Endothelial cell of coronary artery (primary cell): ENCODE measurements around the gene MYL6. TPM values are rescaled to one million over a fixed set of nuclear protein-coding genes. Genes with fewer than 3 reads are reported as not detected.

ENCODE experiments used
- total RNA-seq: library from RNA; depleted of rRNA; stranded (reverse); fragments of >200 nt; gene quantifications from 2 replicates; pipeline ENCODE4 v1.2.3, GENCODE V29; 2014

Gene MYL6
- 4,931 and 5,496 TPM in 2 replicates for total RNA-seq

DNA sequence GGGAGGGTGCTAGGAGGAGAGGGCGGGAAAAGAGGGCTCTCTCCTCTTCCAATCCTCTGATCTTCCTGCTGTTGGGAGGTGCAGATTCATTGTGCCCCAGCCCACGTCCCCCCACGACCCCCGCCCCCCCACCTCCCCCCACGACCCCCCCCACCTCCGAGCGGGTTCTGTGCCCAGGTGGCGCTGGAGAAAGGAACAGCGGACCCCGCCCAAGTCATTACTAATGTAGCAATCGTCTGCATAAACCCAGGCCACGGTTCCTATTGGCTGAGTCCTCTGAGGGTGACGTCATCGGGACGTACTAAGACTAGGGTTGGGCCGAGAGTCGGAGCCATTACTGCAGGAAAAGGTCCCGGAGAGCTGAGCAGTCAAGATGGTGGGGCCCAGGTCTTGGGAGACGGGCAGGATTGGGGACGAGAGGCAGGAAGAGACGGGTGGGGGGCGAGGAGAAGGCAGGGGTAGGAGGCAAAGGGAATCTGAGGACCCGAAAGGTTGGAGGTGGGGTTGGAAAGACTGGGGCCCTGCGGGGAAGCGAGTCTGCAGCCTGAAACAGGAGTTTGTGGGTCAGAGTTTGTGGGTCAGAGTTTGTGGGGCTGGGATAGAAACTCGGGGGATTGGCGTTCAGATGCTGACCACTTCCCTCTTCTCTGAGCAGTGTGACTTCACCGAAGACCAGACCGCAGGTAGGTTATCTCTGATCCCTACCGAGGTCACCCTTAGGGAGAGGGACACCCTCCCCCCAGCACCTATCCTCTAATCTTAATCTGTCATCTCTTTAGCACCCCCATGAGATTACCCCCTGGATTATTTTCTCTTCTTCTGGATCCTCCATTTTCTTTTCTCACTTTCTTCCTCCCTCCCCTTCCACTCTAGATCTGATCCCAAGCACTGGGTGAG, at the start of gene MYL6:
Gene MYL6 (plus strand): TSS at position 331 of the 897 bp plus-strand sequence. CDS start 43 bp downstream, at position 374.

GRCh38 chr12:56116267-56117081, 41.7 kb upstream of the MYL6 start, which contains the start of gene RPL41:
TSS of gene RPL41 (plus strand) at chr12:56116633.

GRCh38 chr12:56117778-56118687, 40.1 kb upstream of the MYL6 start, which contains the start of gene ZC3H10:
TSS of gene ZC3H10 (plus strand) at chr12:56118266. CDS start at chr12:56120563, 2,297 bp downstream.

DNA sequence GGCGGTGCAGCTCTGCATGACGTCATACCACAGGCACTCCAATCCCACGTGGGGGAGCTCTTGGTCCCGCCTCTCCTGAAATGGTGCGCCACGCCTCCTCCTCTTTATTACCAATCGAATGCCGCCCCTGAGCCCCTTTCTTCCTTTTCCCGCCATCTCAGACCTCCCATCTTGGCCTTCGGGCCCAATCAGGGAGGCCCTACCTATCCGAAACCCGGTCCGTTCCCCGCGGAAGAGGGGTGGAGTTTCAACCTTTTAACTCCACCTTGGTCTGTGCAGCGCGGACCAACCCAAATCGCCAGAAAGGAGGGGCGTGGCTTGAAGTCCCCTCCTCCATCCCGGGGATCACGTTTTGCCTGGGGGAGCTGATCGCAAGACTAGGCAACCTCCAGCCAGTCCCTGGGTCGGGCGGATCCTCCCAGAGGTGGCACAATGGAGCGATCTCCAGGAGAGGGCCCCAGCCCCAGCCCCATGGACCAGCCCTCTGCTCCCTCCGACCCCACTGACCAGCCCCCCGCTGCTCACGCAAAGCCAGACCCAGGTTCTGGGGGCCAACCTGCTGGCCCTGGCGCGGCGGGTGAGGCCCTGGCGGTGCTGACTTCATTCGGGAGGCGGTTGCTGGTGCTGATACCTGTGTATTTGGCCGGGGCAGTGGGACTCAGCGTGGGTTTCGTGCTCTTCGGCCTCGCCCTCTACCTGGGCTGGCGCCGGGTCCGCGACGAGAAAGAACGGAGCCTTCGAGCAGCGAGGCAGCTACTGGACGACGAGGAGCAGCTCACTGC, 30.1 kb upstream of the MYL6 start, which contains the start of gene ESYT1:
Gene ESYT1 (plus strand): TSS at position 380 of the 782 bp plus-strand sequence. CDS start 53 bp downstream, at position 433.

GRCh38 chr12:56152132-56152755, 5.9 kb upstream of the MYL6 start, which contains the start of gene MYL6B:
TSS of gene MYL6B (plus strand) at chr12:56152587. CDS start at chr12:56153919, 1,332 bp downstream.

GRCh38 chr12:56189099-56189917, 31.1 kb downstream of the MYL6 start, which contains the start of gene SMARCC2:
TSS of gene SMARCC2 (minus strand) at chr12:56189483. CDS start at chr12:56189461, 22 bp downstream.

Other genes starting within 250 kb of the MYL6 start
- gene PYM1, start 230.5 kb upstream of the MYL6 start, total RNA-seq, result 28.1 and 31.4 TPM in 2 replicates
- gene DGKA, start 227.2 kb upstream of the MYL6 start, total RNA-seq, result 29.1 and 42.0 TPM in 2 replicates
- gene PMEL, start 192.3 kb upstream of the MYL6 start, total RNA-seq, result 0.19 and 0.27 TPM in 2 replicates
- 16.0 and 22.1 TPM in 2 replicates for gene CDK2, start 191.5 kb upstream of the MYL6 start, total RNA-seq
- 28.2 and 39.9 TPM in 2 replicates for gene RAB5B, start 184.3 kb upstream of the MYL6 start, total RNA-seq
- gene SUOX, start 161.1 kb upstream of the MYL6 start, total RNA-seq, result 10.0 and 13.5 TPM in 2 replicates
- gene IKZF4, start 137.3 kb upstream of the MYL6 start, total RNA-seq, result 0.38 and 0.45 TPM in 2 replicates
- 95.3 and 130 TPM in 2 replicates for gene RPS26, start 116.4 kb upstream of the MYL6 start, total RNA-seq
- gene ERBB3, start 78.2 kb upstream of the MYL6 start, total RNA-seq, result 0.18 TPM in 1 of 2 replicates, not detected in the other
- gene PA2G4, start 53.8 kb upstream of the MYL6 start, total RNA-seq, result 192 and 236 TPM in 2 replicates
- gene RPL41, start 41.7 kb upstream of the MYL6 start, total RNA-seq, result 3,974 and 4,205 TPM in 2 replicates
- 5.1 and 6.2 TPM in 2 replicates for gene ZC3H10, start 40.1 kb upstream of the MYL6 start, total RNA-seq
- 227 and 255 TPM in 2 replicates for gene ESYT1, start 30.1 kb upstream of the MYL6 start, total RNA-seq
- 83.9 and 94.6 TPM in 2 replicates for gene MYL6B, start 5.8 kb upstream of the MYL6 start, total RNA-seq
- 42.2 and 53.4 TPM in 2 replicates for gene SMARCC2, start 31.1 kb downstream of the MYL6 start, total RNA-seq
- 103 and 144 TPM in 2 replicates for gene RNF41, start 63.6 kb downstream of the MYL6 start, total RNA-seq
- 22.6 and 29.8 TPM in 2 replicates for gene NABP2, start 66.0 kb downstream of the MYL6 start, total RNA-seq
- gene SLC39A5, start 71.7 kb downstream of the MYL6 start, total RNA-seq, result not detected in 2 replicates
- gene ANKRD52, start 100.0 kb downstream of the MYL6 start, total RNA-seq, result 16.0 and 22.5 TPM in 2 replicates
- gene COQ10A, start 108.6 kb downstream of the MYL6 start, total RNA-seq, result 5.5 and 6.3 TPM in 2 replicates
- 115 and 136 TPM in 2 replicates for gene CS, start 142.0 kb downstream of the MYL6 start, total RNA-seq
- 45.4 and 74.6 TPM in 2 replicates for gene CNPY2, start 157.6 kb downstream of the MYL6 start, total RNA-seq
- gene PAN2, start 175.6 kb downstream of the MYL6 start, total RNA-seq, result 9.3 and 21.7 TPM in 2 replicates
- not detected in 2 replicates for gene IL23A, start 180.5 kb downstream of the MYL6 start, total RNA-seq
- gene STAT2, start 201.7 kb downstream of the MYL6 start, total RNA-seq, result 56.8 and 68.1 TPM in 2 replicates
- not detected in 2 replicates for gene APOF, start 204.5 kb downstream of the MYL6 start, total RNA-seq